ENCODE data around the gene ATP2C2.
"Not testable (repeated sequence)": the region's sequence is repeated elsewhere in the genome, so short reads cannot be mapped to it uniquely, and the experiment has no call there.

ATP2C2 gene

DNA sequence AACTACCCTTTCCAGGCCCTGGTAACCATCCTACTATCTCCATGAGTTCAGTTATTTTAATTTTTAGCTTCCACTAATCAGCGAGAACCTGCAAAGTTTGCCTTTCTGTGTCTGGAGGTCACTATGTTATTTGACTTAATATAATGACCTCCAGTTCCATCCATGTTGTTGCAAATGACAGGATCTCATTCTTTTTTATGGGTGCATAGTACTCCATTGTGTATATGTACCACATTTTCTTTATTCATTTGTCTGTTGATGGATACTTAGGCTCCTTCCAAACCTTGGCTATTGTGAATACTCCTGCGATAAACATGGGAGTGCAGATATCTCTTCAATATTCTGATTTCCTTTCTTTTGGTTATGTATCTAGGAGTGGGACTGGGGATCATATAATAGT lies 31.6 kb downstream of the ATP2C2 start:
- not testable (repeated sequence) for DNase-seq

DNA sequence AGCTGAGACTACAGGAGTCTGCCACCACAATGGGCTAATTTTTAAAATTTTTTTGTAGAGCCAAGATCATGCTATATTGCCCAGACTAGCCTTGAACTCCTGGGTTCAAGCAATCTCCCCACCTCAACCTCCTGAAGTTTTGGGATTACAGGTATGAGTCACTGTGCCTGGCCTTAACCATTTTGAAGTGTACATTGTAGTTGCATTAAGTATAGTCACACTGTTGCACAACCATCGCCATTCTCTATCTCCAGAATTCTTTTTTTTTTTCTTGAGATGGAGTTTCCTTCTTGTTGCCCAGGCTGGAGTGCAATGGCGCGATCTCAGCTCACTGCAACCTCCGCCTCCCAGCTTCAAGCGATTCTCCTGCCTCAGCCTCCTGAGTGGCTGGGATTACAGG lies 35.1 kb downstream of the ATP2C2 start:
- DNase-seq: not testable (repeated sequence)

DNA sequence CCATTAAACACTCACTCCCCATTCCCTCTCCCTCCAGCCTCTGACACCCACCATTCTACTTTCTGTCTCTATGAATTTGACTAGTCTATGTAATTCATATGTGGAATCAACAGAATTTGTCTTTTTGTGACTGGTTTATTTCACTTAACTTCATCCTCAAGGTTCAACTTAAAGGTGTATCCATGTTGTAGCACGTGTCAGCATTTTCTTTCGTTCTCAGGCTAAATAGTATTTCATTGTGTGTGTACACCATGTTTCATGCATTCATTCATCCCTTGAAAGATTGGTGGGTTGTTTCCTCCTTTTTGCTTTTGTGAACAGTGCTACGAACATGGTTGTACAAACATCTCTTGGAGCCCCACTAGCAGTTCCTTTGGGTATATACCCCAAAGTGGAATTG lies 36.0 kb downstream of the ATP2C2 start:
- no peak for DNase-seq

DNA sequence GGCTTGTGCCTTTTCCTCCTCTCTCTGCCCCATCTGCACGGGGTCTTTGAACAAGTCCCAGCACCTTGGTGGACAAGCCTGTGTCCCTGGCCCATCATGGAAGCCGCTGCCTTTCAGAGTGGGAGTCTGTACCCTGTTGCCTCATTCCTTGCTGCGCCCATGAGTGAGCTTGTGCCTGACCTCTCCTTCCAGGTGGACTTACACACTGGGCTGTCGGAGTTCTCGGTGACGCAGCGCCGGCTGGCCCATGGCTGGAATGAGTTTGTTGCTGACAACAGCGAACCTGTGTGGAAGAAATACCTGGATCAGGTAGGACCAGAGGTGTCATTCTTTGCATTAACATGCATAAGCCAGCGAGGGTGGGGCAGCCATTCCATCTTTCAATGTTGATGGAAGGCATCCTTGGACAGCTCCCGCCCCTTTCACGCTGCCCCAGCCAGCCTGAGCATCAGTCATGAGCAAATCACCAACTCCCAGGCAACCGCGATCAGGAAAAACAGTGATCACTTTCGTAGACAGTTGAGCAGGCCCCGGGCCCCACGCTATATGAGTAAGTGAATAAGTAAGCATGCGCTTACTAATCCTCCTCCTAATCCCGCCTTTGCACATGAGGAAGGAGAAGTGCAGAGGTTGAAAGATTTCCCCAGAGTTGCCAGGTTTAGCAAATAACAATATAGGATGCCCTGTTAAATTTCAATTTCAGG lies 36.8 kb downstream of the ATP2C2 start:
- no peak for DNase-seq

DNA sequence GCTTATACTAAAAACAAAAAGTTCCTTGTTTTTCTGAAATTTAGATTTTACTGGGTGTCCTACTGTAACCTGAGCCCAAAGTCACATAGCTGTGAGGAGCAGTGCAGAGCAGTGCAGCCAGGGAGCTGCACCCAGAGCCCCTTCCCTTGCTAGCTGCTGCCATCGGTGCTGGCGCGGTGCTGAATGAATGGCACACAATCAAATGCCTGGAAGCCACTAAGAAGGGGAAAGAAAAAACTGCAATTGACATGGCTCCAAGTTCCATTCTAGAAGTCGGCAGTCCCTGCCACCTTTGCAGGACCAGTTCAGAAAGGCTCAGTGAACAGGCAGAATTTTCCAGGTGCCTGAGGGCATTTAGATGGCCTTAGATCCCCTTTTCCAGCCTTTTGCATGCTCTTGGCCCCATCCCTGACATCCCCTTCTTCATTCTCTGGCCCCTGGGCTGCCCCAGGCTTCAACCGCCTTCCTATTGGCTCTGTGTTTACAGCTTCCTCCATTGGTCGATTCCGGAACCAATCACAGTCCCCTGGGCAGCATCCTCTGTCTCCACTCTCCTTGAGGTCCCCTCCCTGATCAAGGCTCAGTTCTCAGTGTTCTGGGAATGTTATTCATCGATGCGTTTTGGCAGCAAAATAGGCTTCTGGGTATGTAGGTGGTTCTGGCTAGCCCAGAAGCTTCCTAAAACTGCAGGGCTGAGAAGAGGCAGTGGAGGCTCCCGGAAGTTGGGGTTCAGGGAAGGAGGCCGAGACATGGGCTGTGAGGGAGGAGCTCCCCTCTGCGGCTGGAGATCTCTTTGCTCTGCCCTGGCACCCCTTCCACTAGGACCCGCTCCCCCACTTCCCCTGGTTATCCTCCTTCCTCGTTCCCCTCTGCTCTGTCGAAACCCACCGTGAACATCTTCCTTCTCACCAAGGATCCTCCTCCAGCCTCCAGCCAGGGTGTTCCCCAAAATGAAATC lies 37.9 kb downstream of the ATP2C2 start:
- no peak for DNase-seq

DNA sequence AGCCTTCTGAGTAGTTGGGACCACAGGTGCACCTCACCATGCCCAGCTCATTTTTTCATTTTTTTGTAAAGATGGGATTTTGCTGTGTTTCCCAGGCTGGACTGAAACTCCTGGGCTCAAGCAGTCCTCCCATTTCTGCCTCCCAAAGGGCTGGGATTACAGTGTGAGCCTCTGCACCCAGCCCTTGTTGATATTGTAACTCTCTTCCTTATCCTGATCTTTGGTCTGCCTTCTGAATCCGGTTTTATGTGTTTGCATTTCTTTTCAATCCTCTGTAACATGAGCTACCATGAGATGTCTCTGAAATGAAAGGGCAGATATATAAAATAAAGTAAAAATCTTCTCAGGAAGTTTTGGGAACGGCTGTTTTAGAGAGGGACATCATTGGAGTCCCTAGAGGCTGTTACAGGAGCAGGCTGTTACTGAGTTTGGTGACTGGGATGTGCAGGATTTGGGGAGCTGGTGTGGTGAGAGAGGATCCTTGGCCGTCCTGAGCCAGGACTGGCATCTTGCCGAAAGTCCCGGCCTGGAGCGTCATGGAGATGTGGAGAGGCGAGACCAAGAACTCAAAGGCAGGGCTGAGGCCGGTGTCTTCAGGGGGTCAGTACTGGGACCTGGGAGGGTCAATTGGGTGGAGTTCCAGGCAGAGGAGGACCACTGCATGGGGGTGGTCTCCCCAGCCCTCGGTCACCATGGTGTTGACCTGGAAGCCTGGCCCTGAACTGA lies 39.4 kb downstream of the ATP2C2 start:
- DNase-seq: no peak

DNA sequence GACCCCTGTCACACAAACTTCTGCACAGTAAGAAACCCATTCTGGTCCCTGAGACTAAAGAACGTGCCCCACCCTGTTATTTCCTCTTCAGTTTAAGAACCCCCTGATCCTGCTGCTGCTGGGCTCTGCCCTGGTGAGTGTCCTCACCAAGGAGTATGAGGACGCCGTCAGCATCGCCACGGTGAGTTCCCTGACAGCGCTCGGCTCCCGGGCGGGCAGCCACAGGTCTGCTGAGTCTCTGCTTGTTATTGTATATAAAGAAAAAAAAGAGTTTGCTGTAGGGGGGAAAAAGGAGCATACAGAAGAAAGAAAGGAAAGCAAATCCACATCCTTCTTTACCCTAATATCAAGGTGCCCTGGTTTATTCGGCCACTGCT lies 40.0 kb downstream of the ATP2C2 start:
- no peak for DNase-seq

DNA sequence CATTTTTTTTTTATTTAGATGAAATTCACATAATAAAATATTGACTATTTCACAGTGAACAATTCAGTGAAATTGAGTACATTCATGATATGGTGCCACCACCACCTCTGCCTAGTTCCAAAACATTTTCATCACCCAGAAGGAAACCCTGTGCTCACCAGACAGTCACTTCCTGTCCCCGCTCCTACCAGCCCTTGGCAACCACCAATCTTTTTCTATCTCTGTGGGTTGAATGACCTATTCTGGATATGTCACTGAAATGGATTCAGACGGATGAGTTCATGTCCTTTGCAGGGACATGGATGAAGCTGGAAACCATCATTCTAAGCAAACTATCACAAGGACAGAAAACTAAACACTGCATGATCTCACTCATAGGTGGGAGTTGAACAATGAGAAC lies 40.5 kb downstream of the ATP2C2 start:
- no peak for DNase-seq

DNA sequence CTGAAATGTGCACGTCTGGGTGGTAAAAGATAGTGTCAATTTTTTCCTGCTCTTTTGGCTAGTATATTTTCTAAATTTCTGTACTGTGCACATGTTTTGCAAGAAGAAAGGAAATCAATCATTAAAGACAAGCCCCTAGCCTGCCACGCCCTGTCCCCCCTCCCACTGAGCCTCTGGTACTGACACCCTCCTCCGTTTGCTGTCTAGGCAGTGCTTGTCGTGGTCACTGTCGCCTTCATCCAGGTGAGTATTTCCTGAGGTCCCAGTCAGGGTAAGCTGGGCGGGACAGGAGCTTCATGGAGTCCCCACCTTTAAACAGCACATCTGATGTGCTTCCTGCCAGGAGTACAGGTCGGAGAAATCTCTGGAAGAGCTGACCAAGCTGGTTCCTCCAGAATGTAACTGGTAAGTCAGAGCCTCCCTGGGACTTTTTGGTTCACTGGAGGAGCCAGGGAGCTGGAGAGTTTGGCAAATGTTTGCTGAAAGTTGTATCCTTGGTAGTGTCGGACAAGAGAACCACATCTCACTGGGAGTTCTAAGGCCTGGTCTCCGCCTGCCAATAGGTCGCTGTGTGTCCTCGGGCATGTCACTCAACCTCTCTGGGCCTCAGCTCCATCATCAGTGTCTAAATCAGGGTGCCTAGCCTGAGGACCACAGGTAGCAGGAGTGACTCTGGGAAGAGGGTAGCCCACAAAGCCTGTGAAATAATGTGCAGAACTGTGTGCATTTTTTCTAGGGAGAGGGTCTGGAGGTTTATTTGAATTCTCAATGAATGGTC lies 42.2 kb downstream of the ATP2C2 start:
- no peak for DNase-seq

DNA sequence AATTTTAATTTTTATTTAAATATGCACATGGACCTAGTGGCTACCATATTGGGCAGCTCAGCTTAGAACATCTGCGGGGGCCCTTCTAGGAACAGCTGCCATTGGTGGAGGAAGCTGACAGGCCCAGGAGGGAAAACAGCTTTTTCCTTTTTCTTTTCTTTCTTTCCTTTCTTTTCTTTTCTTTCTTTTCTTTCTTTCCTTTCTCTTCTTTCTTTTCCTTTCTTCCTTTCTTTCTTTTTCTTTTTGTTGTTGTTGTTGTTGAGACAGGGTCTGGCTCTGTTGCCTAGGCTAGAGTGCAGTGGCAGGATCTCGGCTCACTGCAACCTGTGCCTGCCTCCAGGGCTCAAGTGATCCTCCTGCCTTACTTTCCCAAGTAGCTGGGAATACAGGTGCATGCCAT lies 43.4 kb downstream of the ATP2C2 start:
- DNase-seq: no peak

DNA sequence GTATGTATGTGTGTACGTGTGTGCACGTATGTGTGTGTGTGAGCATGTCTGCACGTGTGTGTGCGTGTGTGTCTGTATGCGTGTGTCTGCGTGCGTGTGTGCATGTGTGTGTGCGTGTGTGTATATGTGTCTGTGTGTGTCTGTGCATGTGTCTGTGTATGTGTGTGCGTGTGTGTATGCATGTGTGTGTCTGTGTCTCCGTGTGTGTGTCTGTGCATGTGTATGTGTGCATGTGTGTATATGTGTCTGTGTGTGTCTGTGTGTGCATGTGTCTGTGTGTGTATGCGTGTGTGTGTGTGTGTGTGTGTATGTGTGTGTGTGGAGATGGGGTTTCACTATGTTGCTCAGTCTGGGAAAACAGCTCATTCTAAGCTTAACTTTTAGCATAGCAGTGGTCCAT lies 43.9 kb downstream of the ATP2C2 start:
- DNase-seq: no peak

DNA sequence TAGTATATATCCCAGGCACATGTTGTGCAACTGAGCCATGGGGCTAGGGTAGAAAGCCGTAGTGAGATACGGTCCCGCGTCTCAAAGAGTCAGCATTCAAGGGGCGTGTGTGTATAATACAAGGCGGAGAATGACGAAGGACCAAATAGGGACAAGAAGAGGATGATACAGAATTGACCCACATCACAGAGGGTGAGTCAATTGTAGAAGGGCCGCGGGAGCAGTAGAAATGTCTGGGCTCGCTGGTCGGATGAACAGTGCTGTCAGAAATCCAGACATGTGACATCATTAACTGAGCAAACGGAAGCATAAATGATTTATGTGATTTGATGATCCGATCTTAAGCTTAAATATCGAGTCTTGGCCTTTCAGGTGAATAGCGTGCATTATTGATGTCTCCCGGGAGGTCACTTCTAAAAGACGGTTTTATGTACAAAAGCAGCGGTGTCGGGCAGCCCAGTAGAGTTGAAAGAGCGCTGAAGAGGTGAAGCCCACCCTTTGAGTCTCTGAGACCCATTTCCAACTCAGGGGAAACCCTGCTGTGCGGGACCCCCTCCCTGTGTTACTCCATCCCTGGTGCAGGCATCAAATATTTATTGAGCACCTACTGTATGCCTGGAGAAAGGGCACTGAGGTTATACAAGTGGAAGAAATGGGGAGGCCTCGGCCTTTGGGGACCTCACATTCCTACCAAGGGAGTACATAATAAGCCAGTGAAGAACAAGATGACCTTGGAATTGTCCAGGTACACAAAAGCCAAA lies 45.1 kb downstream of the ATP2C2 start:
- no peak for DNase-seq

DNA sequence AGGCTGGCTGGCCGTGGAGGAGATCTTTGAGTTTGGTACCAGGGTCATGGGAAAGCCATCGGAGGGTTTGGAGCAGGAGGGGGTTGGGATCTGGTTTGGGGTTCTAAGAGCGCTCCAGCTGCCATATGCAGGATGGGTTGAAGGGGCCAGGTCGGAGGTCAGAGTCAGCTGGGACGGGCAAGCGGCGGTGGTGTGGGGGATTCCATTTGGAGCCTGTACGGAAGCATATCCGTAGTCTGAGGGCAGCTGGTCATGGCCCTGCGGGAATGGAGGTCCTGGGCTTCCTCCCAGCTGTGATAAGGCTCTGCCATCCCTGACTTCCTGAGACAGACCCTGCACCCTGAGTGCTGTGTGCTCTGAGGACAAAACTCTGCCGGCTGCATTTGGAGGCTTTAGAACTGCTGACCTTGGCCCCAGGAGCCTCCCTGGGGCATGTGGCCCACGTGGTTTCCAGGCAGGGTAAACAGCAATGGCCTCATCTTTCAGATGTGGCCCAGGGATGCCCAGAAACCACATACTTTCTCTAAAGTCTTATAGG lies 46.5 kb downstream of the ATP2C2 start:
- no peak for DNase-seq

DNA sequence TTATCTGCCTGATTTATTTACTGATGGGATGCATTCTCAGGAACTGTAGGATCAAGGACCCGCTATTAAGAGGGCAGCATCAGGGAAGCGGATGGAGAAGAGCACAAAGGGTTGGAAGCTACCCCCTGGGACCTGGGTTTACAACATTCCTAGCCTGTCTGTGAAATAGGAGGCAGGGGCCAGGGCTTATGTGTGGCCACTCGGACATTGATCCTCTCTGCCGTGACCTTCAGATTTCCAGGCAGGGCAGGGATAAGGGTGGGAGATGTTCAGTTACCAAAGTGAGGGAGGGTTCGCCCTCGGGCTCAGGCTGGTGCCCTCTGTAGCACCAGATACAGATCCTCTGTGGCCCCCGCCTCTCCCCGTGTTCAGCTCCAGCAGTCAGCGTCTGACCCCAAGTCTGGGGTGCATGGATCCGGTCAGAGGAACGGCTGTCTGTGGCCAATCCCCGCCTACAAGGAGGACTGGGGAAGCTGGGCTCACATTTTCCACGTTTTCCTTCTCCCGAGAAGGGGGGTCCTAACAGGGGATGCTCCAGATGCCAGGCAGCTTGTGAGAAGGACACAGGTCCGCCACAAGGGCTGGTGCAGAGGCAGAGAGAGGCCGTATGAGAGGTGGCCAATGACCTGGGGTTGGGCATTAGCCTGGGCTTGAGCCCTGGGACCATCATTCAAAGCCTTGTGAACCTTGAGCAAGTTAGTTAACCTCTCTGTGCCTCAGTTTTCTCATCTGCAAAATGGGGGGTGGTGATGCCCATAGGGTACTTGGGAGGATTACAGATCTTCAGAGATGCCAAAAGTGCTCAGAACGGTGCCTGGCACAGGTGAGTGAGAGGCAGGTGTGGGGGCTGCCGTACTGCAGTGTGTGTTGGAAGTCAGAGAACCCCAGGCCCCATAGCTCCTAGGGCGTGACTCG lies 48.3 kb downstream of the ATP2C2 start:
- DNase-seq: no peak

DNA sequence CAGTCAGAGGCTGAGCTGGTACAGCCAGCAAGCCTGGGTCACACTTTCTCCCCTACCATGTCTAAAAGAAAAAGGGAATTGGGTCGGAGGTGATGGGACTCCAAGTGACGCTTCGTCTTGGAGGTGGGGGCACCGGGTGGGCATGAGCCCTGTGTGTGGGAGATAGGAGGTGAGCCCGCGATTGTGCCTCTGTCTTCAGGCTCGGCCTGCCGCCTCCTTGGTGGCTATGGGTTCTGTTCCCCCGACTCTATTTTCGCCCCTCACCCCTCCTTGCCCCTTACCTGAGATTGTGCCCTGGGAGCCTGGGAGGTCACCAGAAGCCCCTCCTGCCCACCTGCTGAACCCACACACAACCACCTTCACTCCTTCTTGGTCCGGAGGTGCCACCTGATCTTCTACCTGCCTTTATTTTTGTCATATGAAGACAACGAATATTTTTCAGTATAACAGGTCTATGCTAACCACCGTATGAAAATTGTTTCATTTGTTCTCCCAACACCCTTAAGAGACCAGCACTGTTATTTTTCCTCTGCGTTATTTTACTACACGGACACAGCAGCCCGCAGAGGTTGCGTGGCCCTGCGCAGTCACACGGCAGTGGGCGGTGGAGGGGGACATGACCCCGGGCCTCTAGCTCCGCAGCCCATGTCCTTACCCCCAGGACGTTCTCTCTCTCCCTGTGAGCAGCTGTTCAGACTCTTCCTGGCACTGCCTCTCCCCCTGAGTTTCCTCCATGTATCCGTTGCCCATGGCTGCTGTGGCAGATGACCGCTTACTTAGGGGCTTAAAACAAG lies 49.9 kb downstream of the ATP2C2 start:
- no peak for DNase-seq

DNA sequence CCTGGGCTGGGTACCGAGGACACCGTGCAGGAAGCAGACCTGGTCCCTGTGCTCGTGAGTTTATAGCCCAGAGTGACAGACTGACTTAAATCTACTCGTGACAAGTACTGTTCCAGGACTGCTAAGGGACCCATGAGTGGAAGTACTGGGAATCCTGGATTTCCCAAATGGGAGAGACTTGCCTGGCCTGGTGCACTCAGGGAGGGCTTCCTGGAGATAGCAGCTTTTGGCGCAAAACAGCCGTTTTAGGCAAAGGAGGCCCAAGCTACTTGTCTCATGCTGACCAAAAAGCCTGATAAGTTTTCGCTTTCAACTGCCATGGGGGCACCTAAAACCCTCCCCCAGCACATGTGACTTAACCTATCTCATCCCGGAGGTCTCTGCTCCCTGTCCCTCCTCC lies 51.4 kb downstream of the ATP2C2 start:
- DNase-seq: no peak

DNA sequence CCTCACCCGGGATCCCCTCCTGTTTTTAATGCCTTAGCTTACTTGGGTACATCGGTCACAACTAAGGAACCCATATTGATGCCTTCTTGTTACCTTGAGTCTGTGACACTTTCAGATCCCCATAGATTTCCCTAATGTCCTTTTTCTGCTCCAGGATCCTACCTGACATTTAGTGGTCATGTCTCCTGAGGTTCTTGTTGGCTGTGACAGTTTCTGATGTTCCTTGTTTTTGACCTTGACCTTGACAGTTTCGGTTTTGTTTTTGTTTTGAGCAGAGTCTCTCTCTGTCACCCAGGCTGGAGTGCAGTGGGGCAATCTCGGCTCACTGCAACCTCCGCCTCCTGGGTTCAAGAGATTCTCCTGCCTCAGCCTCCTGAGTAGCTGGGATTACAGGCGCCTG lies 52.2 kb downstream of the ATP2C2 start:
- DNase-seq: not testable (repeated sequence)

DNA sequence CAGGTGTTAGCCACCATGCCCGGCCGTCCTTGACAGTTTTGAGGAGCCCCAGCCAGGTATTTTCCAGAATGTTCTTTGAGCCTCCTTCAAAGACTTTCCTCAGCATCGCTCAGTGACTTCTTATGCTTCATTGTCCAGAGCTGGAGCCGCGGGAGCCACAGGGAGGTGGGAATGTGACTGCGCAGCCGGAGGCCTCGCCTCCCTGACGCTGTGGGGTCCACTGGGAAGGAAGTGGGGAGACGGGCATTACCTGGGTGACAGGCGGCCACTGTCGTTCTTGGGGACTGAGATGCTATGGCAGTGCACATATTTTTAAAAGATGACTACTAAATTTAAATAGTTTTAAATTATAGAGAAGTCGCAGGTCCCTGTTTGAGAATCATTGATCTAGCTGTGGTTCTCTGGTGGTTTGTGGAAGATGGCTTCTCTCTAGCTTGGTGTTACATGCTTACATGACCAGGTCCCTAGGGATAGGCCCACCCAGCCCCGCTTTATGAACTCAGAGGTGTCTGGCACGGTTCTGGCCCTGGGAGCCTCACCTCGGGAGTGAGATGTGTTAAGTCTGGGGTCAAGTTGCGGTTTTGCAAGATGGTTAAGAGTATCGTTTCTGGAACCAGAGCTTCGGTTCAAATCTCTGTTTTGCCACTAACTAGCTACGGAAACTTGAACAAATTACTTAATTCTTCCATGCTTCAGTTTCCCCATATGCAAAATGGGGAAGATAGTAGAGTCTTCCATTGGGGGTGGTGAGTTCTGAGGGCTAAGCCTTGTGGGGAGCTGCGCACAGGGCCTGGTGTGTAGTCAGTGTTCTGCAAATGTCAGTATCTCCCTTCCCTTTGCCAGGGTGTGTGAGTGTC lies 53.0 kb downstream of the ATP2C2 start:
- no peak for DNase-seq

DNA sequence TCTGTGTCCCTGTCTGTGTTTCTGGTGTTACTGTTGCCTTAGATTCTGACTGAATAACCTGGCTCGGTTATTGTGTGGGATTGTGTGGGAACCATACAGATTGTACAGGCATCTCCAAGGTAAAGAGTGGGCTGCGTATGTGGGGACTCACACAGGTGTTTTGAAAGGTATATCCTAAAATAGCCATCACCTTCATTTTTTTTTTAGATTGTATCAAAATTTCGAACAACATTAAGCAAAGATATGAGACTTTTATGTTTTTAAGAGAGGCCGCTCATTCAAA lies 53.5 kb downstream of the ATP2C2 start:
- no peak for DNase-seq
